Measurements from ENCODE around the gene RNF125.

RNF125 gene

GRCh38 chr18:32095192-32095899 lies 76.7 kb downstream of the RNF125 start:
- H3K4me1 ChIP-seq = no peaks in the 10 kb centered on the region
- DNase-seq = no peak

GRCh38 chr18:32095900-32096229 lies 77.2 kb downstream of the RNF125 start:
- Histone ChIP-seq H3K4me3 (ENCODE audit: low read depth, low read length) (no peak overlapping the region), H3K4me1 (no peaks in the 10 kb centered on the region), H3K27me3 (no peaks in the 10 kb centered on the region), H3K9me3 (no peaks in the 10 kb centered on the region), H3K36me3 (no peaks in the 10 kb centered on the region)
- TF ChIP-seq, protein P1, sequence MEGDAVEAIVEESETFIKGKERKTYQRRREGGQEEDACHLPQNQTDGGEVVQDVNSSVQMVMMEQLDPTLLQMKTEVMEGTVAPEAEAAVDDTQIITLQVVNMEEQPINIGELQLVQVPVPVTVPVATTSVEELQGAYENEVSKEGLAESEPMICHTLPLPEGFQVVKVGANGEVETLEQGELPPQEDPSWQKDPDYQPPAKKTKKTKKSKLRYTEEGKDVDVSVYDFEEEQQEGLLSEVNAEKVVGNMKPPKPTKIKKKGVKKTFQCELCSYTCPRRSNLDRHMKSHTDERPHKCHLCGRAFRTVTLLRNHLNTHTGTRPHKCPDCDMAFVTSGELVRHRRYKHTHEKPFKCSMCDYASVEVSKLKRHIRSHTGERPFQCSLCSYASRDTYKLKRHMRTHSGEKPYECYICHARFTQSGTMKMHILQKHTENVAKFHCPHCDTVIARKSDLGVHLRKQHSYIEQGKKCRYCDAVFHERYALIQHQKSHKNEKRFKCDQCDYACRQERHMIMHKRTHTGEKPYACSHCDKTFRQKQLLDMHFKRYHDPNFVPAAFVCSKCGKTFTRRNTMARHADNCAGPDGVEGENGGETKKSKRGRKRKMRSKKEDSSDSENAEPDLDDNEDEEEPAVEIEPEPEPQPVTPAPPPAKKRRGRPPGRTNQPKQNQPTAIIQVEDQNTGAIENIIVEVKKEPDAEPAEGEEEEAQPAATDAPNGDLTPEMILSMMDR (IDR thresholded peaks at IDR 0.05; ENCODE audit: low read depth, low read length) = no peak
- no peak for DNase-seq

More at GRCh38 chr18:32095192-32095899, 76.7 kb downstream of the RNF125 start:
- Histone ChIP-seq H3K27me3 (no peaks in the 10 kb centered on the region), H3K9me3 (no peaks in the 10 kb centered on the region), H3K4me3 (ENCODE audit: low read depth, low read length) (no peak overlapping the region), H3K36me3 (no peaks in the 10 kb centered on the region)
- TF ChIP-seq, protein P1 (IDR thresholded peaks at IDR 0.05; ENCODE audit: low read depth, low read length) = no peak

DNA sequence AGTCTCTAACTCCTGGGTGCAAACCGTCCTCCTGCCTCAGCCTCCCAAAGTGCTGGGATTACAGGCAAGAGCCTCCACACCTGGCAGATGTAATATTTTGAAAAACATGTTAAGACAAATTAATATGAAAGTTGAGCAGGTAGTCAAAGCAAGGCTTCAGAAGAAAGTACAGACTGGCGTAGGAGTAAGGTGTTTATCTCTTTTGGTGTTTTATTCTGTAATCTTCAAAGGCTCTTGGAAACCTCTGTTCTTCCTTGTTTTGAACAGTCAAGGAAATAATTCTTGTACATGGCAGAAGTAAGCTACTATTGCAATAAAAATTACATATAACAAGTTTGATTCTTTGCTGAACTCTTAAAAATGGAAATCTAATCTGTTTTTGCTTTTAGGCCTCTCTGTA lies 78.3 kb downstream of the RNF125 start:
- TF ChIP-seq, protein P1 (IDR thresholded peaks at IDR 0.05; ENCODE audit: low read depth, low read length) = no peak
- H3K4me3 ChIP-seq (ENCODE audit: low read depth, low read length) = no peak overlapping the region
- no peaks in the 10 kb centered on the region for H3K36me3 ChIP-seq
- H3K4me1 ChIP-seq = no peaks in the 10 kb centered on the region
- no peak for DNase-seq
- H3K27me3 ChIP-seq = no peaks in the 10 kb centered on the region
- no peaks in the 10 kb centered on the region for H3K9me3 ChIP-seq

- TF ChIP-seq, protein P1 (IDR thresholded peaks at IDR 0.05; ENCODE audit: low read depth, low read length) = no peak
- Histone ChIP-seq H3K27me3 (no peaks in the 10 kb centered on the region), H3K36me3 (no peaks in the 10 kb centered on the region), H3K4me1 (no peaks in the 10 kb centered on the region), H3K9me3 (no peaks in the 10 kb centered on the region), H3K4me3 (ENCODE audit: low read depth, low read length) (no peak overlapping the region)
- DNase-seq = no peak
Observed at GRCh38 chr18:32104516-32104915, 85.9 kb downstream of the RNF125 start.

DNA sequence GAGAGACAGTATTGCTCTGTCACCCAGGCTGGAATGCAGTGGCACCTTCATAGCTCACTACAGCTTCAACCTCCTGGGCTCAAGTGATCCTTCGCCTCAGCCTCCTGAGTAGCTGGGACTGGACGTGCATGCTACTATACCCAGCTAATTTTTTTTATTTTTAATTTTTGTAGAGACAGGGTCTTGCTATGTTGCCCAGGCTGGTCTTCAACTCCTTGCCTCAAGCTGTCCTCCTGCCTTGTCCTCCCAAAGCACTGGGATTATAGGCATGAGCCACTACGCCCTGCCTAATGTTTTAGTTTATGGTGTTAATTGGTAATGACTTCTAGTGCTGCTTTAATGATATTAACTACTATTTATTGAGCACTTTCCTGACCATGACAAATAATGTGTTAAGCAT lies 91.4 kb downstream of the RNF125 start:
- no peak for DNase-seq
- no peaks in the 10 kb centered on the region for H3K27me3 ChIP-seq
- TF ChIP-seq, protein P1 (IDR thresholded peaks at IDR 0.05; ENCODE audit: low read depth, low read length) = no peak
- H3K36me3 ChIP-seq = no peaks in the 10 kb centered on the region; the same call in 1 of the 2 replicates
- no peaks in the 10 kb centered on the region for H3K9me3 ChIP-seq
- H3K4me1 ChIP-seq = no peaks in the 10 kb centered on the region
- no peak overlapping the region for H3K4me3 ChIP-seq (ENCODE audit: low read depth, low read length)

- Histone ChIP-seq H3K9me3 (no peaks in the 10 kb centered on the region), H3K36me3 (no peaks in the 10 kb centered on the region; the same call in 1 of the 2 replicates), H3K27me3 (no peaks in the 10 kb centered on the region), H3K4me1 (no peaks in the 10 kb centered on the region), H3K4me3 (ENCODE audit: low read depth, low read length) (no peak overlapping the region)
- DNase-seq = no peak
- TF ChIP-seq, protein P1 (IDR thresholded peaks at IDR 0.05; ENCODE audit: low read depth, low read length) = no peak
Observed at GRCh38 chr18:32111706-32112105, 93.1 kb downstream of the RNF125 start.
